Measurements from ENCODE around the gene CREB3L2.

GRCh38 chr7:137962491-137962874, 39.4 kb downstream of the CREB3L2 start:
- TF ChIP-seq CTCF (conservative IDR thresholded peaks at IDR 0.05; ENCODE audit: low read depth, low read length) = no peak
- TF ChIP-seq EZH2 (IDR thresholded peaks at IDR 0.05; ENCODE audit: low read length, unreplicated experiment) = no peak

Measured in PC-3 (cell line).